ENCODE results near the gene CCDC43. TPM values are rescaled to one million over a fixed set of nuclear protein-coding genes. Genes with fewer than 3 reads are reported as not detected.
A peak's percentile ranks its signal among the peaks of the same experiment; 100 is the strongest.

The CCDC43 gene
- total and polyA plus RNA-seq, 2 of the 8 experiments (the other 6 are each of a cell fraction or from before 2014, with no cell fraction given), result 4.9 to 38.1 TPM

DNA sequence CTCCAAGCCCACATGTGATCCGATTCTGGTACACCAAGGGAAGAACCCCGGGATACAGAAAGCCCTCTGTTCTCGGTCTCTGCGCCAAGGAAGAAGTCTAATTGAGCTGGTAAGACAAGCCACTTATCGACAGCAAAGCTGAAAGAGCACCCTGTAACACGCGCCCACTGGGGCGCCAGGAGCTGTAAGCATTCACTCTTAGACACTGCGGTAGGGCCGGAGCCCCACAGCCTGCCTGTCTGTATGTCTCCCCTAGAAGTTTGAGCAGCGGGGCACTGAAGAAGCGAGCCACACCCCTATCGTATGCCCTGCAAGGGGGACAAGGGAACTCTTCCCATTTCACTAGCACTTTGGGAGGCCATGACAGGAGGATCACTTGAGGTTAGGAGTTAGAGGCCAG is 60.3 kb downstream of the CCDC43 start:
- Histone ChIP-seq H3K23me2 (ENCODE audit: low read depth, low read length) (no peaks in the 10 kb centered on the region), H3K27me3 (replicated peaks in 1 of 4; ENCODE audit: control insufficient read depth in 3 of 4, extremely low read depth in 1 of 4, insufficient read depth in 3 of 4, low read length in 3 of 4) (no peaks in the 10 kb centered on the region), H3K79me2 (ENCODE audit: control insufficient read depth in 1 of 2, insufficient read depth in 2 of 2, low read length in 2 of 2) (no peaks in the 10 kb centered on the region), H4K91ac (replicated peaks; ENCODE audit: insufficient read length, low read length) (peak overlapping the region; percentile 26), H2BK12ac (ENCODE audit: low read depth, low read length) (peak overlapping the region; percentile 82; the same call in 1 of the 2 replicates), H2BK120ac (replicated peaks; ENCODE audit: low read depth, low read length) (no peak overlapping the region), H2BK15ac (ENCODE audit: low read length) (no peak overlapping the region), H3K79me1 (ENCODE audit: low read depth, low read length) (no peaks in the 10 kb centered on the region), H4K20me1 (replicated peaks in 1 of 2; ENCODE audit: control insufficient read depth in 1 of 2, insufficient read depth in 2 of 2, low read length in 2 of 2) (no peaks in the 10 kb centered on the region), H3K36me3 (ENCODE audit: control insufficient read depth in 2 of 4, insufficient read depth in 4 of 4, low read length in 3 of 4) (no peaks in the 10 kb centered on the region), H3K23ac (ENCODE audit: insufficient read length) (no peak overlapping the region), H3K4me2 (ENCODE audit: insufficient read depth in 1 of 2, low read depth in 2 of 2, low read length in 2 of 2) (peak overlapping the region in 1 of 2 experiments; percentile 54; a peak in 3 of 4 replicates), H4K8ac (ENCODE audit: extremely low read depth, insufficient read depth, low read length) (peak overlapping the region; percentile 38; the same call in 1 of the 2 replicates), H3K9ac (replicated peaks in 1 of 4; ENCODE audit: extremely low read depth in 1 of 4, low read depth in 3 of 4, low read length in 3 of 4) (no peak overlapping the region), H3K14ac (ENCODE audit: insufficient read length) (no peak overlapping the region), H3K27ac (ENCODE audit: low read depth, low read length) (no peak overlapping the region), H3K18ac (ENCODE audit: extremely low read depth, low read length) (no peak overlapping the region), H3K4me3 (ENCODE audit: extremely low read depth in 1 of 4, insufficient read depth in 2 of 4, low read depth in 3 of 4, low read length in 4 of 4) (no peak overlapping the region), H2AK5ac (ENCODE audit: low read depth, low read length) (no peak overlapping the region), H2BK5ac (ENCODE audit: low read depth, low read length) (peak overlapping the region; percentile 40; the same call in 1 of the 2 replicates), H3K4ac (replicated peaks; ENCODE audit: insufficient read length, low read depth, low read length) (no peak overlapping the region), H3K4me1 (replicated peaks in 1 of 4; ENCODE audit: control insufficient read depth in 3 of 4, insufficient read depth in 4 of 4, low read length in 3 of 4) (peaks cover 0 to 13% (median 4%) of the 10 kb centered on the region in 4 experiments; a peak in 5 of 7 replicates), H3K56ac (replicated peaks; ENCODE audit: insufficient read length, low read depth, low read length) (no peak overlapping the region), H3K9me3 (ENCODE audit: insufficient read depth in 2 of 2, low read depth in 1 of 2, low read length in 1 of 2) (no peaks in the 10 kb centered on the region), H2AFZ (ENCODE audit: low read length) (peak overlapping the region; percentile 81), H2BK20ac (ENCODE audit: low read length) (no peak overlapping the region), H4K5ac (ENCODE audit: insufficient read length, low read depth, low read length) (peak overlapping the region; percentile 31)
- ChIA-PET CTCF (ENCODE audit: partially characterized antibody) (interaction anchor here (0.7 to 10.8 kb wide), 11 partner anchors 9 to 106 kb away, joined by 3 to 84 read pairs (median 4); partner anchors contain the start of gene MEIOC), POLR2A (ENCODE audit: partially characterized antibody) (interaction anchor here (1.2 to 1.8 kb wide), 5 partner anchors 19 to 126 kb away, joined by 3 to 4 read pairs (median 3); partner anchors contain the start of genes FZD2 and GPATCH8)
- WGBS, 2 experiments (ENCODE audit: extremely low coverage in 1 of 2, insufficient coverage in 1 of 2, insufficient read length in 1 of 2, insufficient replicate concordance in 2 of 2, low coverage in 1 of 2, low lambda C conversion rate in 2 of 2, missing lambda C conversion rate in 1 of 2), result 94% methylated on average over 13 of the region's 13 CpGs; no CpG with 5 or more reads in 1 of the 2 experiments
- no peak for DNase-seq (ENCODE audit: low read depth in 1 of 2, low spot score in 2 of 2)
- no peak for FAIRE-seq
- no peak for TF ChIP-seq BRCA1 (IDR thresholded peaks at IDR 0.05; ENCODE audit: low read depth, low read length)
- no peak for TF ChIP-seq CBX8 (IDR thresholded peaks at IDR 0.05; ENCODE audit: borderline replicate concordance, low read depth, low read length)
- no peak for TF ChIP-seq TAF7 (optimal IDR thresholded peaks at IDR 0.05; ENCODE audit: borderline replicate concordance, low read depth, low read length)
